Measurements from ENCODE around the gene COL24A1. TPM values are rescaled to one million over a fixed set of nuclear protein-coding genes. Genes with fewer than 3 reads are reported as not detected.

Gene COL24A1
- total RNA-seq, 2 experiments from 2014 or later = not detected

DNA sequence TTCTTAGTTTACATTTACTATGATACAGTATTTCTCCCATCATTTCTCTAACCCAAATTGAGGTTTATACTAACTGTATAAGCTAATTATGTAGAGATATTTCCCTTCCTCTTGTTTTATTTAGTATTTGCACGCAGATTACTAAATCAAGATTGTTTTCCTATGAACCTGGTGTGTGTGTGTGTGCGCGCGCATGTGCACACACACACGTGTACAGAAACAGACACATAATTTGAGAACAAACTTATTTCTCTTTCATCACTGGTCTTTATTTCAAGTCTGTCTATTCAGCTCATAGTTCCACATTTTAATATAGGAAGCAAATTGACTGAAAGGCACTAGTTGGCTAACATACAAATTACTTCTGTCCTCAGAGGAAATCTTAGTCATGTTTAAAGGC lies 19.7 kb upstream of the COL24A1 start:
- no peaks in the 10 kb centered on the region for H3K9me3 Mint-ChIP-seq
- POLR2A ChIA-PET = no interaction called here
- DNase-seq = no peak
- H3K27me3 Mint-ChIP-seq = no peaks in the 10 kb centered on the region
- no peaks in the 10 kb centered on the region for H3K4me1 Mint-ChIP-seq
- H3K36me3 Mint-ChIP-seq (ENCODE audit: low read depth) = no peaks in the 10 kb centered on the region
- H3K4me3 Mint-ChIP-seq = no peak overlapping the region
- H3K27ac Mint-ChIP-seq = no peak overlapping the region
- CTCF ChIA-PET = no interaction called here

DNA sequence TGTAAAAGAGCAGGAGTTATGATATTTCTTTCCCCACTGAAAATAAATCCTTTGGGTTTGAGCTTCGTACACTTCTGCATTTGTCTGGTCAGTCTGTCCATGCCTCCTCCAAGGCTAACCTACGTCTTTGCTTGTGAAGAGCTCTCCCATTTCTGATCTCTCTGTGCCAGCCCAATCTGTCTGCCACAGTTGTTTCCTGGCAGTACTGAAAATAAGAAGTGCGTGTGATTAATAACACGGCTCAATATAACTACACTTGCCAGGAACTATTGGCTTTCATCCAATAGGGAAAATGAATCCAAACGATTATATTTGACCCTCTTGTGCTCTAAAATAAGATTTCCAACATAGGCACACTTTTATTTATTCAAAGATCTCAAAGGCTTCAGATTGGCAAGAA lies 19.2 kb upstream of the COL24A1 start:
- DNase-seq = no peak
- Mint-ChIP-seq H3K27me3 (no peaks in the 10 kb centered on the region), H3K4me1 (no peaks in the 10 kb centered on the region), H3K4me3 (no peak overlapping the region), H3K27ac (no peak overlapping the region), H3K36me3 (ENCODE audit: low read depth) (no peaks in the 10 kb centered on the region), H3K9me3 (no peaks in the 10 kb centered on the region)
- CTCF ChIA-PET = no interaction called here
- POLR2A ChIA-PET = no interaction called here

DNA sequence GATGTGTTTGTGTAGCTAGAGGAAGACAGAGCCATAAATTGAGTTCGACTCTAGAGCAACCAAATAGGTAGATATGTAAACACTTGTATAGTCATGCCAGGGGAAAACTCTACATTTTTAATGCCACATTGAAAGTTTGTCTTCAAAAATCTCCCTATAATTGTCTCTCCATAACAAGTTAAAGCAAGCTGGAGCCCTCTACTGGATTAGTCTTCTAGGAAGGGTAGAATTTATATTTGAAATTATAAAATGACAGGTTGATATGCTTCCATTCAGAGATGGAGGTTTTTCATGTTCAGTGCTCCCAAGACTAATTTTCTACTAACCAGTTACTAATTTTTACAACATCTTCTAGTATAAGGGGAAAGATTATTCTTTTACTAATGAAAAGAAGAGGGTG lies 13.1 kb upstream of the COL24A1 start:
- no peak for DNase-seq
- H3K4me3 Mint-ChIP-seq = no peak overlapping the region
- CTCF ChIA-PET = no interaction called here

DNA sequence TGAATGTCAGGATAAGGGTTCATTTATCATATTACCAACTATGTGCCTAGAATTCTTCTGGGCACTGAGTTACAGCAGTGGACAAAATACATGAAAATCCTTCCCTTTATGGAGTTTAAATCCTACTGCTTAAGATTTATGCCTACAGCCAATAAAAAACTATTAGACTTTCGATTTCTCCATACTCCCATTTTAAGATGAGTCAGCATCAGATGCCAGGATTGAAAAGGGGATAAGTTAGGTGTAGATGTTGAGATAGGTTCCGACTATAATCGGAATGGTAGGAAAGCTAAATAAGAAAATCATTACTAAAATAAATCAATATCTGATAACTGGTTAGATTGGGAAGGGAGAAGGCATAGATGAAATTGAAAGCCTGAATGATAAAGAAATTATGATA lies 3.2 kb upstream of the COL24A1 start:
- no peak overlapping the region for H3K27ac Mint-ChIP-seq
- peaks cover 6% of the 10 kb centered on the region for H3K4me1 Mint-ChIP-seq
- no peak for DNase-seq
- ChIA-PET CTCF (no interaction called here), POLR2A (no interaction called here)
- H3K4me3 Mint-ChIP-seq = no peak overlapping the region
- no peaks in the 10 kb centered on the region for H3K9me3 Mint-ChIP-seq
- H3K36me3 Mint-ChIP-seq (ENCODE audit: low read depth) = peaks cover 6% of the 10 kb centered on the region
- H3K27me3 Mint-ChIP-seq = peaks cover 28% of the 10 kb centered on the region

More for the DNA sequence above, 13.1 kb upstream of the COL24A1 start:
- no peaks in the 10 kb centered on the region for H3K4me1 Mint-ChIP-seq
- H3K36me3 Mint-ChIP-seq (ENCODE audit: low read depth) = no peaks in the 10 kb centered on the region
- H3K9me3 Mint-ChIP-seq = no peaks in the 10 kb centered on the region
- H3K27ac Mint-ChIP-seq = no peak overlapping the region
- POLR2A ChIA-PET = no interaction called here
- H3K27me3 Mint-ChIP-seq = no peaks in the 10 kb centered on the region

DNA sequence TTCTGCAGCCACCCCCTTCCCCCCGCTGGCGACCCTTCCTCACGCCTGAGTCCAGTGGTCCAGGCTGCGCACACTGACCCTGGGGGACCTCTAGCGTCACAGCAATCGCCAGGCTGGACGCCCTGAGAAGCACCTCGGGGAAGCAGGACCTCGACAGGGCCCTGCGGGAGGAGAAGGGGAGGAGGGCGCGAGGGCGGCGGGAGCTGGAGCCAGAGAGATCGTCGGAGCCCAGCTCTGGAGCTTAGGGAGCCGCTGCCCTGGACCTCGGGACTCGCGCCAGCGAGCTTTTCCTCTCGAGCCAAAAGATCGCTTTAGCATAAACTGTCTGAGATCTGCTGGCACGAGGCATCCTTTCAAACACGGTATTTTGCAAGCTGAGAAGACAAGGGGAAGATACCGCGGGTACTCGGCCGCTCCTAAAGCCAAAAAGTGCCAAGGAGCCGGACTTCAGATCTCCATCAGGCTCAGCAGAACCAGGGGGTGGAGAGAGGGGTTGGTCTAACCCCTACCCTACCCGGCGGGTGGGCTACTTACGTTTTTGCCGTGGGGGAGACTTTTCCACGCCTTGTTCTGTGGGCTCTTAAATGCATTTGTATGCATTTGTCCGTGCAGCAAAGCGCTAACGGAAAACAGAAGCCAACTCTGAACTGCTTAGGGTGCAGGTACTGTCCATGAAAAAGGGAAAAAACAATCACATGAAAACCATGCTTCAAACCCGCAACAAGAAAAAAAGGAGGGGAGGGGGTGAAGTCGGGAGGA lies 586 bp downstream of the COL24A1 start:
- Mint-ChIP-seq H3K27ac (no peak overlapping the region), H3K9me3 (no peaks in the 10 kb centered on the region), H3K27me3 (peaks cover 35% of the 10 kb centered on the region), H3K4me1 (peaks cover 6% of the 10 kb centered on the region), H3K4me3 (no peak overlapping the region), H3K36me3 (ENCODE audit: low read depth) (peaks cover 6% of the 10 kb centered on the region)
- ChIA-PET CTCF (no interaction called here), POLR2A (no interaction called here)
- no peak for DNase-seq

DNA sequence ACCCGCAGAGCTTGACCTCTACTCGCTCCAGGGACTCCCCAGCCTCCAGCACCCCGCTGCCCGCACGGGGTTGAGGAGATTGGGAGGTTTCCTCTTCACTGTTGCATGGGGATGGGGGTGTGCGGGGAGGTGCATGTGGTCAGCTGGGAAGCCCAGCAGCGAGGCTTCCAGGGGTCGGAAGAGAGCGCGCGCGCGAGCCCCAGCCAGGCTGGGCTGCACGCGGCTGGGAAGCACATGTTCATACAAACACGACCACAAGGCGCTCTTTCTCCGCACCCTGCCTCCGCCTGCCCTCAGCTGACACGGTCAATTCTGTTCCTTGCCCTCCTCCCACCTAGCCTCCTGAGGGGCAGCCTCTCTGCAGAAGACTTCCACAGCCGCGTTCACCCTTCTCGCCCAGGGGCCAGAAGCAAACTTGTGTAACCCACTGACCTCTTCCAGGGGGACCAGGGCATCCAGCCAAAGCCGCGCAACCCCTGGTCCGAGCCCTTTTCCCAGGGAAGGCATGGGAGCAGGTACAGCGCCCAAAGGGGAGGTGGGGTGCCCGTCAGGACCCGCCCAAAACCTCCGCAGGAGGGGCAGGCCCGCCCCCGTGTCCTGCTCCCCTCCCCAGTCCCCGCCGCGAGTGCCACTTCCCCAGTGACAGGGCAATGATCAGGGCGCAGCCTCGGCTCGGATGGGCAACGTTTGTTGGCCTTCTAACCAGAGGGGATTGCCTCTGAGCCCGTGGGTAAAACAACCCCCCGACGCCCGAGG lies 1.3 kb downstream of the COL24A1 start:
- CTCF ChIA-PET = no interaction called here
- no peak for DNase-seq
- H3K4me3 Mint-ChIP-seq = no peak overlapping the region
- peaks cover 6% of the 10 kb centered on the region for H3K36me3 Mint-ChIP-seq (ENCODE audit: low read depth)
- no peak overlapping the region for H3K27ac Mint-ChIP-seq
- POLR2A ChIA-PET = no interaction called here
- no peaks in the 10 kb centered on the region for H3K9me3 Mint-ChIP-seq
- peaks cover 6% of the 10 kb centered on the region for H3K4me1 Mint-ChIP-seq
- H3K27me3 Mint-ChIP-seq = peaks cover 35% of the 10 kb centered on the region

DNA sequence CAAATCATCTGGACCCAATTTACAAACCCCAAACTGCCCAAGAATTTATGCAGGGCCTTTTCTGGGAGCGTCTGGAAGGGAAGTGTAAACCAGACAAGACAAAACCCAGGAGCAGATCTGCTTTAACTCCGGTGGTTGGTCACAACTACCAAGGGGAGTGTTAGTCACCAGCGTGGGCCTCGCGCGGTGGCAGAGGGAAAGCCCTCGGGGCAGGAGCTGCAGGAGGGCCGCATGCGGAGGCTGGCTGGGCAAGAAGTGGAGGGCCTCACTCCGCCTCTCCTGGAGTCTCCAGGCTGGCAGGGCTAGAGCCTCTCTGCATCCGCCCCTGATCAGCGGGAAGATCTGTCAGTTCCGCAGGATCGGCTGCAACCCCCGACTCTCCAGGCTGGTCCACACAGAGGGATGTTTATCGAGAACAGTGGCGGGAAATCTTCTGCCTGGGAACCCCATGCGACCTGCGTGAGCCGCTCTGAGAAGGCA lies 2.0 kb downstream of the COL24A1 start:
- no peaks in the 10 kb centered on the region for H3K9me3 Mint-ChIP-seq
- POLR2A ChIA-PET = no interaction called here
- no peak overlapping the region for H3K27ac Mint-ChIP-seq
- no peak overlapping the region for H3K4me3 Mint-ChIP-seq
- peaks cover 6% of the 10 kb centered on the region for H3K36me3 Mint-ChIP-seq (ENCODE audit: low read depth)
- peaks cover 35% of the 10 kb centered on the region for H3K27me3 Mint-ChIP-seq
- DNase-seq = no peak
- CTCF ChIA-PET = no interaction called here
- peaks cover 6% of the 10 kb centered on the region for H3K4me1 Mint-ChIP-seq

DNA sequence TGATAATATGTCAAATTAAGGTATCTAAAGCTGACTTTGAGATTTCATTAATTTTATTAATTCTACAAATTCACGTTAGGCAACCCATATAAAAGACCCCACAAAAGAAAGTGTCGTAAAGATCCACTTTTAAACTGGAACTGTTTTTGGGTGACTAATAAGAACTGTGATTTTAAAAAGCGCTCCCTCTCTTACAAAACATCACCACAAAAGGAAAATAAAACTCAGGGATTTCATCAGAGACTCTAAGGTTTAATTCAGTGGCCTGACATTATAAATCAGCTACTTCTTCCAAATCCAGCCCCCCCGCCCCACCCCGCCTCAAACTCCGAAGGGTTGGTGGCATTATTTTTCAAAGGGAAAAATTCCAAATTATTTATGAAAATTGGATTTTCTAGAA lies 2.7 kb downstream of the COL24A1 start:
- no peak for DNase-seq
- Mint-ChIP-seq H3K4me1 (peaks cover 6% of the 10 kb centered on the region), H3K27me3 (peaks cover 35% of the 10 kb centered on the region), H3K9me3 (no peaks in the 10 kb centered on the region), H3K27ac (no peak overlapping the region), H3K36me3 (ENCODE audit: low read depth) (peaks cover 6% of the 10 kb centered on the region), H3K4me3 (no peak overlapping the region)
- ChIA-PET CTCF (no interaction called here), POLR2A (no interaction called here)

DNA sequence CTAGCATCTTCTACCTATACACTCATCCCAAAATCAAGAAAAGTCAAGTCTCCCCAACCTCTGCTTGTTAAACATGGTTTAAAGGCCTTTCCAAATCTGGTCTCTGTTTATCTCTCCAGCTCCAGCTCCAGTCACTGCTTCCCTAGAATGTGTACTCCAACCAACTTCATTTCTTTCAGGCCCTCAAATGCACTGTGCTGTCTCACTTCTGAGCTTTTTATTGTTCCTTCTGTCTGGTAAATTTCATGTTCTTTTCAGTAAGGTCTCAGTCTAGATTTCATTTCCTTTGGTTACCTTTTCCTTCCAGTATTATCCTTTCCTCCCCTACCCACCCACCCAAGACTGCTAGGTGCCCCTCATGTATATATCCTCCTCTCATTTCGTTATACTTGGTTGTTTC lies 3.7 kb downstream of the COL24A1 start:
- DNase-seq = no peak
- peaks cover 6% of the 10 kb centered on the region for H3K36me3 Mint-ChIP-seq (ENCODE audit: low read depth)
- H3K27ac Mint-ChIP-seq = no peak overlapping the region
- H3K27me3 Mint-ChIP-seq = peaks cover 32% of the 10 kb centered on the region
- ChIA-PET POLR2A (no interaction called here), CTCF (no interaction called here)
- peaks cover 6% of the 10 kb centered on the region for H3K4me1 Mint-ChIP-seq
- no peaks in the 10 kb centered on the region for H3K9me3 Mint-ChIP-seq
- no peak overlapping the region for H3K4me3 Mint-ChIP-seq

DNA sequence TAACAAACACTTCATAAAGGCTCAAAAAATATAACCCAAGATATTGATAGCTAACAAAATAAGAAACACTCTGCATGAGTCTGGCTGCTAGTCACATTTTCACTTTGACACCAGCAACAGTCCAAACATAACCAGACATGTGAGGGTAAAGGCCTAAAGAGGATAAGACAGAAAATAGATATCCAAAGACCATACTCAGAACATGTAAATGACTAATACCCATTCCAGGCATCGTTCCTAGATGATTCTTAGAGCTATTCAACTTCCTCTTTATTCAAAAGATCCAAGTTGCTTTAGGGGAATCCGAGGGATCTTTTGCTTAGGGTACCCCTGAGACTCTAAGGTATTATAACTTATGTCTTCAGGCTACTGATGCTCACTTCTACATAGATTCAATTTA lies 5.1 kb downstream of the COL24A1 start:
- ChIA-PET CTCF (no interaction called here), POLR2A (no interaction called here)
- no peak for DNase-seq
- Mint-ChIP-seq H3K36me3 (ENCODE audit: low read depth) (no peaks in the 10 kb centered on the region), H3K27ac (no peak overlapping the region), H3K9me3 (no peaks in the 10 kb centered on the region), H3K27me3 (peaks cover 20% of the 10 kb centered on the region), H3K4me3 (no peak overlapping the region), H3K4me1 (peaks cover 2% of the 10 kb centered on the region)

DNA sequence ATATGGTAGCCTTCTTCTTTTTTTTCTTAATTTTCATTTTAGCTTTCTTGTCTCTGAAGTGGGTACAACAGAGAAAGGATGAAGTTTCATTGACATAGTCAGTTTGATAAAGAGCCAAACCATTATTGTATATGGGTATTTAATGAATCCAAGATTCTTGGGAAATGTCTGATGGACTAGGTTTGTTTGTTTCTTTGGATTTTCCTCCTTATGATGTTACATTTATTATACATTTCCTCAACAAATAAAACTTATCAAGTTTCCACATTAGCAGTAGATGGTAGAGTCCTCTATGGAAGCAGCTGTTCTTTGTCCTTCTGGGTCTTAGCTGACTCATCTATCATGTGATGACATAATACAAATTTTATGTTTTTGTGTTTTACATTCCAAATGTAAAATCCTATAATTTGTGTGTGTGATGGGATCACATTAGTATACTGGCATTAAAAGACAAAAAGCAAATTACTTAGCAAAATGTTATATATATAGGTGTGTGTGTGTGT lies 6.0 kb downstream of the COL24A1 start:
- no peak overlapping the region for H3K4me3 Mint-ChIP-seq
- H3K27me3 Mint-ChIP-seq = peaks cover 13% of the 10 kb centered on the region
- CTCF ChIA-PET = no interaction called here
- H3K4me1 Mint-ChIP-seq = no peaks in the 10 kb centered on the region
- no peak overlapping the region for H3K27ac Mint-ChIP-seq
- POLR2A ChIA-PET = no interaction called here
- DNase-seq = no peak
- H3K9me3 Mint-ChIP-seq = no peaks in the 10 kb centered on the region
- no peaks in the 10 kb centered on the region for H3K36me3 Mint-ChIP-seq (ENCODE audit: low read depth)

DNA sequence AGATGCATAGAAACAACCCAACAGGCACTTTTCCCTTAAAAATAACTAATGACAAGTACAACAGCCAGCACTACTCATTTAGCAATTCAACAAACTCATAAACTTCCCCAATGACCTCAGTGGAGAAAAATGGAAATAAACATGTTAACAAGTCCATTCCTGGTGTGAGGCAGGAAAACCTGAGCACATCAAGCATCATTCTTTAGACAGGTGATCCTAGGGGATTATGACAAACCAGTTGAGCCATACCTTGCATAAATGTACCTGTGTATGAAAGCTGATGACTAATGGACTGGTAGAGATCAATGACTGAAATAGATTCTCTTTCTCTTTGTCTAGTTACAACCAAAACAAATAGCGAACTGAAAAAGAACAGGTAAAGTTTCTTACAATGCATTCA lies 7.0 kb downstream of the COL24A1 start:
- no peaks in the 10 kb centered on the region for H3K9me3 Mint-ChIP-seq
- ChIA-PET POLR2A (no interaction called here), CTCF (no interaction called here)
- no peak overlapping the region for H3K27ac Mint-ChIP-seq
- peaks cover 5% of the 10 kb centered on the region for H3K27me3 Mint-ChIP-seq
- no peak overlapping the region for H3K4me3 Mint-ChIP-seq
- DNase-seq = no peak
- H3K36me3 Mint-ChIP-seq (ENCODE audit: low read depth) = no peaks in the 10 kb centered on the region
- no peaks in the 10 kb centered on the region for H3K4me1 Mint-ChIP-seq

DNA sequence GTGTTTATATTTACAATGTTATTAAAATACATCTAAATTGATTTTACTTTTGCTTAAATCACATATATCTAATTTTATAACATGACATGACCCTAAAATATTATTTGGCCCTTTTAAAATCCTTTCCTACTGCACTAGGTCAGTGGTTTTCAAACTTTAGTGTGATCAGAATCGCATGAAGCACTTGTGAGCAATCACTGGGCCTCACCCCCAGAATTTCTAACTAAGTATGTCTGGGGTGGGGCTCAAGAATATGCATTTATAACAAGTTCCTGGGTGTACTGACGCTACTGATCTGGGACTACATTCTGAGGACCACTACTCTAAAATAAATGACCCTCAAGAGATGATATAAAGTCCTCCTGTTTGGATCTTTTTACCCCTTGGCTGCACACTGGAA lies 8.8 kb downstream of the COL24A1 start:
- H3K9me3 Mint-ChIP-seq = no peaks in the 10 kb centered on the region
- no peaks in the 10 kb centered on the region for H3K4me1 Mint-ChIP-seq
- no peaks in the 10 kb centered on the region for H3K36me3 Mint-ChIP-seq (ENCODE audit: low read depth)
- no peaks in the 10 kb centered on the region for H3K27me3 Mint-ChIP-seq
- ChIA-PET POLR2A (no interaction called here), CTCF (no interaction called here)
- H3K4me3 Mint-ChIP-seq = no peak overlapping the region
- H3K27ac Mint-ChIP-seq = no peak overlapping the region
- DNase-seq = no peak

DNA sequence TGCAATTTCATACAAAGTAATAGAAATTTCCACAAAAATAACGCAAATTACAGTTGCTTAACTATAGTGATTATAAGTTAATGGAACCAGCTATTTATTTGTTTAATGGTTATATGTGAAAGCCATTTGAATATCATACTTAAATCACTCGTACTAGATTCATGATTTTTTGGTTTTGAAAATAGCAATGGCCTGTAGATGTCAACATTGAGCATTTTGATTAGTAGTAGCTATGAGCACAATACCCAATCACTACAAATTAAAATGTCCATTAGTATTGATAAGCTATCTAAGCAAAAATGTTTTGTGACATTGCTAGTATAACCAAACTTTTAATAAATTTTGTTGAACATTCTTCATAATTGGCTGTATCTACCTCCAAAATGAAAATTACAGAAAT lies 10.0 kb downstream of the COL24A1 start:
- no peak overlapping the region for H3K4me3 Mint-ChIP-seq
- no peaks in the 10 kb centered on the region for H3K27me3 Mint-ChIP-seq
- DNase-seq = no peak
- ChIA-PET CTCF (no interaction called here), POLR2A (no interaction called here)
- no peaks in the 10 kb centered on the region for H3K9me3 Mint-ChIP-seq
- no peak overlapping the region for H3K27ac Mint-ChIP-seq
- no peaks in the 10 kb centered on the region for H3K4me1 Mint-ChIP-seq
- H3K36me3 Mint-ChIP-seq (ENCODE audit: low read depth) = no peaks in the 10 kb centered on the region

Data from activated CD4-positive, alpha-beta memory T cell treated with anti-CD3 and anti-CD28 coated beads, Interleukin-2, amount 10 ng/mL, durations not matched to agents 7 days and 5 days (primary cell).